ENCODE measurements around the gene THRSP. TPM values are rescaled to one million over a fixed set of nuclear protein-coding genes. Genes with fewer than 3 reads are reported as not detected.
A peak's percentile ranks its signal among the peaks of the same experiment; 100 is the strongest.

Gene THRSP
- total and polyA plus RNA-seq, 2 of the 4 experiments (the other 2 are of a cell fraction): not detected

GRCh38 chr11:78109081-78110015 is 45.7 kb downstream of the THRSP start (continued):
- no peak for TF ChIP-seq CTCF (conservative IDR thresholded peaks at IDR 0.05; ENCODE audit: low read depth, low read length)

GRCh38 chr11:78110351-78110750 is 46.7 kb downstream of the THRSP start:
- Histone ChIP-seq H3K18ac (ENCODE audit: low read depth, low read length) (no peak overlapping the region), H3K27ac (ENCODE audit: insufficient read depth, low read length) (no peak overlapping the region), H2AK5ac (ENCODE audit: low read depth, low read length) (no peak overlapping the region), H3K36me3 (ENCODE audit: control insufficient read depth, insufficient read depth, low read length) (peaks cover 8% of the 10 kb centered on the region), H3K4me2 (ENCODE audit: low read depth, low read length) (peak overlapping the region; percentile 29; the same call in 1 of the 2 replicates), H4K8ac (ENCODE audit: low read depth in 2 of 2, low read length in 2 of 2) (no peak overlapping the region), H3K23ac (ENCODE audit: low read depth, low read length) (no peak overlapping the region), H3K9me3 (ENCODE audit: control insufficient read depth, insufficient read depth, low read length) (no peaks in the 10 kb centered on the region), H3K9me1 (ENCODE audit: insufficient read depth, low read length) (peaks cover 4% of the 10 kb centered on the region; the same call in 1 of the 2 replicates), H3K79me1 (ENCODE audit: low read depth in 1 of 2, low read length in 2 of 2) (no peaks in the 10 kb centered on the region; a peak in 1 of 4 replicates), H4K5ac (ENCODE audit: low read depth, low read length) (no peak overlapping the region), H2BK5ac (ENCODE audit: low read depth, low read length, poor library complexity, severe bottlenecking) (peak overlapping the region; percentile 72), H3K27me3 (ENCODE audit: control insufficient read depth, insufficient read depth, low read length) (no peaks in the 10 kb centered on the region), H2AFZ (replicated peaks; ENCODE audit: low read length, poor library complexity) (no peak overlapping the region), H4K20me1 (ENCODE audit: insufficient read depth, low read length) (0 out of 2 replicates have a peak, but pooled peaks cover 2% of the 10 kb centered on the region), H3K4me1 (ENCODE audit: control insufficient read depth, insufficient read depth, low read length) (peaks cover 2% of the 10 kb centered on the region; the same call in 1 of the 2 replicates), H3K9ac (ENCODE audit: low read depth, low read length) (no peak overlapping the region), H3K14ac (replicated peaks; ENCODE audit: low read depth, low read length) (no peak overlapping the region), H2AK9ac (replicated peaks; ENCODE audit: low read depth, low read length, poor library complexity) (no peak overlapping the region), H2BK120ac (ENCODE audit: low read depth, low read length) (no peak overlapping the region), H2BK20ac (ENCODE audit: low read depth, low read length) (no peak overlapping the region), H2BK15ac (ENCODE audit: low read depth, low read length) (no peak overlapping the region), H3K4me3 (ENCODE audit: insufficient read depth, low read depth, low read length) (no peak overlapping the region), H4K91ac (ENCODE audit: insufficient read depth, low read depth, low read length) (no peak overlapping the region), H3K4ac (ENCODE audit: low read depth, low read length) (no peak overlapping the region), H3K56ac (ENCODE audit: extremely low read depth, insufficient read depth, low read length) (no peak overlapping the region)
- dilution Hi-C loops (cut with HindIII; ENCODE audit: low sequenced_read_pairs, unreplicated experiment) (no loop called here), in situ Hi-C loops (cut with MboI; ENCODE audit: low sequenced_read_pairs) (no loop called here), intact Hi-C loops (cut with micrococcal nuclease) (no loop called here)
- DNase-seq (peak; percentile 82), ATAC-seq (ENCODE audit: low read depth) (peak; percentile 84)
- POLR2A ChIA-PET (ENCODE audit: unreplicated experiment): no interaction called here
- WGBS, 2 experiments (ENCODE audit: extremely low coverage in 2 of 2, insufficient read length in 1 of 2): no CpG with 5 or more reads among the region's 5 CpGs
- no TSS peak for BruUV-seq (replicated peaks)
- no peak for TF ChIP-seq POLR2A (IDR thresholded peaks at IDR 0.05; ENCODE audit: low read depth, low read length)
- TF ChIP-seq RFX5 (IDR thresholded peaks at IDR 0.05; ENCODE audit: low read depth, low read length): no peak
- TF ChIP-seq MAZ (IDR thresholded peaks at IDR 0.05; ENCODE audit: borderline replicate concordance, low read depth, low read length): no peak
- TF ChIP-seq CEBPB (IDR thresholded peaks at IDR 0.05; ENCODE audit: low read depth, low read length): no peak
- CTCF ChIA-PET: interaction anchor here (0.6 kb wide), 1 partner anchor 30 kb away, joined by 6 read pairs; no protein-coding TSS in a partner anchor

All from IMR-90 (cell line).